HepG2 (cell line): ENCODE results near the gene ANKRD29. TPM values are rescaled to one million over a fixed set of nuclear protein-coding genes. Genes with fewer than 3 reads are reported as not detected.

ENCODE experiments used
- ATAC-seq: fragments of 200-7000 bp; cut with Tn5 transposase; 3 replicates; pipeline ENCODE4 v1.9.1; 2020; ENCODE audit warnings: mild to moderate bottlenecking, moderate library complexity
- BruUV-seq: library from RNA; stranded (reverse); fragments of 400-500 nt; replicated peaks from 2 replicates; lab custom pipeline; 2021; lab: Mats Ljungman, UMichigan
- CTCF ChIA-PET: fragments of 300-600 bp; formaldehyde crosslinking; extraction: SDS; loops from one replicate; lab custom pipeline; 2021; ENCODE audit warnings: low total read pairs, inconsistent platforms, low intra/inter-chr PET ratio; lab: Yijun Ruan, JAX
- POLR2A ChIA-PET: fragments of 350-600 bp; sonication (Branson Sonifier 250); formaldehyde crosslinking; loops from one replicate; lab custom pipeline; 2020; ENCODE audit warnings: antibody characterized with exemption, inconsistent platforms; lab: Yijun Ruan, JAX
- DNase-seq: peaks from one replicate; pipeline ENCODE4 v3.0.0-alpha.2; 2015; ENCODE audit warnings: low spot score
- FAIRE-seq: peaks from 3 replicates; lab custom pipeline; 2011; peaks lifted over from hg19 to GRCh38; lab: Jason Lieb, UNC
- H2AFZ ChIP-seq: one replicate; pipeline ENCODE4 v1.6.1; 2011; ENCODE audit warnings: low read length, inconsistent platforms
- H3K27ac ChIP-seq: fragments of 300-600 bp; 3 replicates; pipeline ENCODE4 v1.8.0; 2011; ENCODE audit warnings: mixed run types, mild to moderate bottlenecking, mixed read lengths, low read length, inconsistent platforms; ENCODE audit not compliant: insufficient read depth; ENCODE audit errors: extremely low read length
- H3K27me3 ChIP-seq, 2 experiments: fragments of 200-600 bp in 1 of 2; 2 replicates in 1 of 2; 3 replicates in 1 of 2; pipeline versions ENCODE4 v1.6.0 to v1.8.0; 2011; ENCODE audit warnings: low read length in 2 of 2, mild to moderate bottlenecking in 2 of 2, moderate library complexity in 2 of 2, inconsistent platforms in 1 of 2; ENCODE audit not compliant: insufficient read depth in 2 of 2, control insufficient read depth in 1 of 2
- H3K36me3 ChIP-seq, 2 experiments: fragments of 200-600 bp in 1 of 2; replicated peaks in 1 of 2; 2 replicates in 1 of 2; 3 replicates in 1 of 2; pipeline versions ENCODE4 v1.5.1 to v1.8.0; 2011; ENCODE audit warnings: low read length in 2 of 2, inconsistent platforms in 1 of 2; ENCODE audit not compliant: insufficient read depth in 2 of 2, control insufficient read depth in 1 of 2
- H3K4me1 ChIP-seq: 2 replicates; pipeline ENCODE4 v1.5.1; 2012; ENCODE audit warnings: low read length, inconsistent platforms; ENCODE audit not compliant: insufficient read depth
- H3K4me2 ChIP-seq: 2 replicates; pipeline ENCODE4 v1.6.0; 2011; ENCODE audit warnings: low read depth, low read length, inconsistent platforms
- H3K4me3 ChIP-seq, 3 experiments: fragments of 200-600 bp in 1 of 3; sonication (generic), shearing (Covaris generic) in 1 of 3; replicated peaks in 1 of 3; 2 replicates each; pipeline ENCODE4 v1.5.1; 2011 to 2016; ENCODE audit warnings: low read length in 3 of 3, inconsistent platforms in 2 of 3, low read depth in 2 of 3, mild to moderate bottlenecking in 2 of 3, control low read depth in 1 of 3, mixed read lengths in 1 of 3; ENCODE audit not compliant: insufficient read depth in 1 of 3
- H3K79me2 ChIP-seq: one replicate; pipeline ENCODE4 v1.6.1; 2011; ENCODE audit warnings: low read length, inconsistent platforms; ENCODE audit not compliant: insufficient read depth
- H3K9ac ChIP-seq: 2 replicates; pipeline ENCODE4 v1.6.0; 2011; ENCODE audit warnings: mild to moderate bottlenecking, low read depth, low read length, inconsistent platforms; ENCODE audit not compliant: insufficient read depth
- H3K9me3 ChIP-seq: 2 replicates; pipeline ENCODE4 v1.5.1; 2012; ENCODE audit warnings: mild to moderate bottlenecking, low read length
- H4K20me1 ChIP-seq: 2 replicates; pipeline ENCODE4 v1.6.0; 2011; ENCODE audit warnings: inconsistent platforms, mild to moderate bottlenecking, low read length, moderate library complexity; ENCODE audit not compliant: insufficient read depth
- ATF7 ChIP-seq, 2 experiments: fragments of 450-650 bp in 1 of 2; sonication (generic) in 1 of 2; formaldehyde crosslinking in 1 of 2; IDR thresholded peaks; 2 replicates each; pipeline versions ENCODE4 v1.4.0 to v1.6.1; 2016 to 2020; ENCODE audit warnings: antibody characterized with exemption in 1 of 2, mild to moderate bottlenecking in 1 of 2, missing genetic modification reagents in 1 of 2
- BCL6 ChIP-seq: IDR thresholded peaks from 2 replicates; pipeline ENCODE4 v1.6.1; 2016; ENCODE audit warnings: missing genetic modification reagents, missing compliant biosample characterization
- CBX1 ChIP-seq: IDR thresholded peaks from one replicate; pipeline ENCODE4 v1.6.1; 2016; ENCODE audit warnings: antibody characterized with exemption, low read depth
- HOXA5 ChIP-seq: sonication (generic); formaldehyde crosslinking; IDR thresholded peaks from 2 replicates; pipeline ENCODE4 v1.4.0; 2020; ENCODE audit warnings: missing genetic modification reagents
- PAWR ChIP-seq: sonication (generic); formaldehyde crosslinking; IDR thresholded peaks from 2 replicates; pipeline ENCODE4 v1.4.0; 2020; ENCODE audit warnings: missing genetic modification reagents, mild to moderate bottlenecking, borderline replicate concordance
- POLR2AphosphoS5 ChIP-seq: IDR thresholded peaks from 2 replicates; pipeline ENCODE4 v1.6.1; 2012; ENCODE audit warnings: low read depth, low read length
- SKI ChIP-seq: fragments of 450-650 bp; IDR thresholded peaks from one replicate; pipeline ENCODE4 v1.6.1; 2018; ENCODE audit warnings: mild to moderate bottlenecking; ENCODE audit not compliant: partially characterized antibody
- TARDBP ChIP-seq: sonication (generic); formaldehyde crosslinking; IDR thresholded peaks from 2 replicates; pipeline ENCODE4 v1.8.0; 2022; ENCODE audit warnings: mild to moderate bottlenecking, missing genetic modification reagents
- THAP11 ChIP-seq: IDR thresholded peaks from 2 replicates; pipeline ENCODE4 v1.6.1; 2016; ENCODE audit warnings: missing biosample characterization, missing genetic modification reagents
- ZNF746 ChIP-seq: sonication (generic); formaldehyde crosslinking; IDR thresholded peaks from 2 replicates; pipeline ENCODE4 v1.8.0; 2022; ENCODE audit warnings: mild to moderate bottlenecking, missing genetic modification reagents
- WGBS: methylation state at CpG from one replicate; pipeline ENCODE4 v1.1.6; 2017; ENCODE audit warnings: low lambda C conversion rate; 5-methylcytosine and 5-hydroxymethylcytosine counted together
- in situ Hi-C: cut with HindIII; loops from 2 replicates; pipeline ENCODE4 v1.10.0; 2017; ENCODE audit warnings: low pct_unique_long_range_greater_than_20kb; ENCODE audit not compliant: extremely low pct_ligation_motif_present
- intact Hi-C: fragments of 100-400 bp; cut with micrococcal nuclease; formaldehyde crosslinking; loops from one replicate; pipeline ENCODE4 v1.10.0; 2022; ENCODE audit not compliant: unreplicated experiment
- polyA plus RNA-seq, 8 experiments: library from polyadenylated mRNA; depleted of rRNA in 3 of 8; stranded (reverse) in 7 of 8; unstranded in 1 of 8; fragments of >200 nt; fragmentation: Illumina TruSeq in 4 of 8; extraction: Trizol in 4 of 8; gene quantifications; 2 replicates each; pipeline versions ENCODE4 v1.2.1 to v1.2.3, GENCODE V29; 2011 to 2016; ENCODE audit warnings: low read depth in 4 of 8, missing spikeins in 1 of 8, mixed read lengths in 1 of 8; ENCODE audit not compliant: insufficient read depth in 1 of 8
- total RNA-seq, 5 experiments: library from RNA; depleted of rRNA; stranded (reverse); fragments of >200 nt; fragmentation: Illumina TruSeq; extraction: Trizol; gene quantifications; 2 replicates each; pipeline ENCODE4 v1.2.3, GENCODE V29; 2016; ENCODE audit warnings: low read depth in 1 of 5
- TF ChIP-seq, protein P1 (sequence below): IDR thresholded peaks from 2 replicates; pipeline ENCODE4 v1.6.1; 2012; ENCODE audit warnings: inconsistent platforms
- TF ChIP-seq, protein P2 (sequence below): sonication (generic); formaldehyde crosslinking; IDR thresholded peaks from 2 replicates; pipeline ENCODE4 v1.5.1; 2020; ENCODE audit warnings: mild to moderate bottlenecking, missing genetic modification reagents, moderate library complexity
- TF ChIP-seq, protein P3 (sequence below): IDR thresholded peaks from 2 replicates; pipeline ENCODE4 v1.4.0; 2020; ENCODE audit warnings: mild to moderate bottlenecking, missing genetic modification reagents
- TF ChIP-seq, protein P4 (sequence below): fragments of 450-650 bp; IDR thresholded peaks from 2 replicates; pipeline ENCODE4 v1.6.1; 2017

The ANKRD29 gene
- total and polyA plus RNA-seq, 2 of the 13 experiments (the other 11 are each of a cell fraction or from before 2014, with no cell fraction given) = not detected

DNA sequence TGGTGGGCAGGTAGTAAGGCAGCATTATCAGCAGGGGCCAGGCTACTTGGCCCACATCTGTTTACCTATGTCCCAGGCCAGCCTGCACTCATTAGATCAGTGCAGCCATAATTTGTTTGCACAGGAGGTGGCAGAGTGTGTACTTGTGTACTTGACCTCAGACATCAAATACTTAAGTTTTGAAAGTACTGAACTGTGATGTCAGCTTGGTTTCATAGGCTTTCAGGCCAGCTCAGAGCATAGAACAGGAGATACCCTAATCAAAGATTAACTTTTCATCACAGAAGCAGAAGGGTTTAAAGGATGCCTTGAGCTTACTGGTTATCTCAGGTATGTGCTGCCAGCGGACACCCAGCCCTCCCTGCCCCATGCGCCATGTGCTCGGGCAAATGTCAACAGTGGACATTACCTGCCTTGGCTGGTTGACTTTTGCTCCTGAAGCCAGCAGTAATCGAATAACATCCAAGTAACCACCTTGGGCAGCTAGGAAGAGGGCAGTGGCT lies 33.2 kb downstream of the ANKRD29 start:
- Histone ChIP-seq H3K27me3 (peaks cover 0 to 4% of the 10 kb centered on the region in 2 experiments; a peak in 2 of 5 replicates), H3K9me3 (no peaks in the 10 kb centered on the region), H3K4me2 (peak overlapping the region; percentile 25; the same call in 1 of the 2 replicates), H3K79me2 (no peaks in the 10 kb centered on the region), H3K9ac (no peak overlapping the region), H3K4me1 (peaks cover 36% of the 10 kb centered on the region), H3K36me3 (no peaks in the 10 kb centered on the region), H2AFZ (no peak overlapping the region), H4K20me1 (no peaks in the 10 kb centered on the region), H3K4me3 (no peak overlapping the region), H3K27ac (no peak overlapping the region)
- ChIA-PET CTCF (interaction anchor here (0.8 kb wide), 1 partner anchor 10 kb away, joined by 3 read pairs; no protein-coding TSS in a partner anchor), POLR2A (interaction anchor here (1.0 kb wide), 1 partner anchor 44 kb away, joined by 3 read pairs; the partner anchor contains the start of gene NPC1)
- FAIRE-seq = peak; percentile 88
- intact Hi-C loops = loop anchor here (5.0 to 10.0 kb wide), 3 partner anchors 145 to 488 kb away; no protein-coding TSS in a partner anchor
- in situ Hi-C loops = no loop called here
- 0% methylated on average over 3 of the region's 4 CpGs for whole genome bisulfite sequencing
- DNase-seq = peak; percentile 92
- BruUV-seq = no TSS peak
- peak; percentile 95 for ATAC-seq
- TF ChIP-seq, protein P1, sequence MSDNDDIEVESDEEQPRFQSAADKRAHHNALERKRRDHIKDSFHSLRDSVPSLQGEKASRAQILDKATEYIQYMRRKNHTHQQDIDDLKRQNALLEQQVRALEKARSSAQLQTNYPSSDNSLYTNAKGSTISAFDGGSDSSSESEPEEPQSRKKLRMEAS = peak; percentile 86
- peak; percentile 95 for TF ChIP-seq SKI
- TF ChIP-seq THAP11 (CRISPR knock-in tag) = peak; percentile 39; the same call in 1 of the 2 replicates
- TF ChIP-seq, protein P2, sequence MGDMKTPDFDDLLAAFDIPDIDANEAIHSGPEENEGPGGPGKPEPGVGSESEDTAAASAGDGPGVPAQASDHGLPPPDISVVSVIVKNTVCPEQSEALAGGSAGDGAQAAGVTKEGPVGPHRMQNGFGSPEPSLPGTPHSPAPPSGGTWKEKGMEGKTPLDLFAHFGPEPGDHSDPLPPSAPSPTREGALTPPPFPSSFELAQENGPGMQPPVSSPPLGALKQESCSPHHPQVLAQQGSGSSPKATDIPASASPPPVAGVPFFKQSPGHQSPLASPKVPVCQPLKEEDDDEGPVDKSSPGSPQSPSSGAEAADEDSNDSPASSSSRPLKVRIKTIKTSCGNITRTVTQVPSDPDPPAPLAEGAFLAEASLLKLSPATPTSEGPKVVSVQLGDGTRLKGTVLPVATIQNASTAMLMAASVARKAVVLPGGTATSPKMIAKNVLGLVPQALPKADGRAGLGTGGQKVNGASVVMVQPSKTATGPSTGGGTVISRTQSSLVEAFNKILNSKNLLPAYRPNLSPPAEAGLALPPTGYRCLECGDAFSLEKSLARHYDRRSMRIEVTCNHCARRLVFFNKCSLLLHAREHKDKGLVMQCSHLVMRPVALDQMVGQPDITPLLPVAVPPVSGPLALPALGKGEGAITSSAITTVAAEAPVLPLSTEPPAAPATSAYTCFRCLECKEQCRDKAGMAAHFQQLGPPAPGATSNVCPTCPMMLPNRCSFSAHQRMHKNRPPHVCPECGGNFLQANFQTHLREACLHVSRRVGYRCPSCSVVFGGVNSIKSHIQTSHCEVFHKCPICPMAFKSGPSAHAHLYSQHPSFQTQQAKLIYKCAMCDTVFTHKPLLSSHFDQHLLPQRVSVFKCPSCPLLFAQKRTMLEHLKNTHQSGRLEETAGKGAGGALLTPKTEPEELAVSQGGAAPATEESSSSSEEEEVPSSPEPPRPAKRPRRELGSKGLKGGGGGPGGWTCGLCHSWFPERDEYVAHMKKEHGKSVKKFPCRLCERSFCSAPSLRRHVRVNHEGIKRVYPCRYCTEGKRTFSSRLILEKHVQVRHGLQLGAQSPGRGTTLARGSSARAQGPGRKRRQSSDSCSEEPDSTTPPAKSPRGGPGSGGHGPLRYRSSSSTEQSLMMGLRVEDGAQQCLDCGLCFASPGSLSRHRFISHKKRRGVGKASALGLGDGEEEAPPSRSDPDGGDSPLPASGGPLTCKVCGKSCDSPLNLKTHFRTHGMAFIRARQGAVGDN = peak; percentile 31; the same call in 1 of the 2 replicates
- TF ChIP-seq CBX1 = no peak
- TF ChIP-seq TARDBP (CRISPR knock-in tag) = 0 out of 2 replicates have a peak, but pooled peaks have one; percentile 33
- TF ChIP-seq PAWR (CRISPR knock-in tag) = no peak
- TF ChIP-seq, protein P3, sequence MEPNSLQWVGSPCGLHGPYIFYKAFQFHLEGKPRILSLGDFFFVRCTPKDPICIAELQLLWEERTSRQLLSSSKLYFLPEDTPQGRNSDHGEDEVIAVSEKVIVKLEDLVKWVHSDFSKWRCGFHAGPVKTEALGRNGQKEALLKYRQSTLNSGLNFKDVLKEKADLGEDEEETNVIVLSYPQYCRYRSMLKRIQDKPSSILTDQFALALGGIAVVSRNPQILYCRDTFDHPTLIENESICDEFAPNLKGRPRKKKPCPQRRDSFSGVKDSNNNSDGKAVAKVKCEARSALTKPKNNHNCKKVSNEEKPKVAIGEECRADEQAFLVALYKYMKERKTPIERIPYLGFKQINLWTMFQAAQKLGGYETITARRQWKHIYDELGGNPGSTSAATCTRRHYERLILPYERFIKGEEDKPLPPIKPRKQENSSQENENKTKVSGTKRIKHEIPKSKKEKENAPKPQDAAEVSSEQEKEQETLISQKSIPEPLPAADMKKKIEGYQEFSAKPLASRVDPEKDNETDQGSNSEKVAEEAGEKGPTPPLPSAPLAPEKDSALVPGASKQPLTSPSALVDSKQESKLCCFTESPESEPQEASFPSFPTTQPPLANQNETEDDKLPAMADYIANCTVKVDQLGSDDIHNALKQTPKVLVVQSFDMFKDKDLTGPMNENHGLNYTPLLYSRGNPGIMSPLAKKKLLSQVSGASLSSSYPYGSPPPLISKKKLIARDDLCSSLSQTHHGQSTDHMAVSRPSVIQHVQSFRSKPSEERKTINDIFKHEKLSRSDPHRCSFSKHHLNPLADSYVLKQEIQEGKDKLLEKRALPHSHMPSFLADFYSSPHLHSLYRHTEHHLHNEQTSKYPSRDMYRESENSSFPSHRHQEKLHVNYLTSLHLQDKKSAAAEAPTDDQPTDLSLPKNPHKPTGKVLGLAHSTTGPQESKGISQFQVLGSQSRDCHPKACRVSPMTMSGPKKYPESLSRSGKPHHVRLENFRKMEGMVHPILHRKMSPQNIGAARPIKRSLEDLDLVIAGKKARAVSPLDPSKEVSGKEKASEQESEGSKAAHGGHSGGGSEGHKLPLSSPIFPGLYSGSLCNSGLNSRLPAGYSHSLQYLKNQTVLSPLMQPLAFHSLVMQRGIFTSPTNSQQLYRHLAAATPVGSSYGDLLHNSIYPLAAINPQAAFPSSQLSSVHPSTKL = peak; percentile 91
- 0 out of 2 replicates have a peak, but pooled peaks have one; percentile 18 for TF ChIP-seq HOXA5
- TF ChIP-seq ATF7 (IDR thresholded peaks at IDR 0.05) = no peak
- TF ChIP-seq ATF7 (CRISPR knock-in tag; IDR thresholded peaks at IDR 0.05) = 0 out of 2 replicates have a peak, but pooled peaks have one; percentile 38
- no peak for TF ChIP-seq POLR2AphosphoS5
- peak; percentile 90 for TF ChIP-seq BCL6 (CRISPR knock-in tag)
- TF ChIP-seq, protein P4, sequence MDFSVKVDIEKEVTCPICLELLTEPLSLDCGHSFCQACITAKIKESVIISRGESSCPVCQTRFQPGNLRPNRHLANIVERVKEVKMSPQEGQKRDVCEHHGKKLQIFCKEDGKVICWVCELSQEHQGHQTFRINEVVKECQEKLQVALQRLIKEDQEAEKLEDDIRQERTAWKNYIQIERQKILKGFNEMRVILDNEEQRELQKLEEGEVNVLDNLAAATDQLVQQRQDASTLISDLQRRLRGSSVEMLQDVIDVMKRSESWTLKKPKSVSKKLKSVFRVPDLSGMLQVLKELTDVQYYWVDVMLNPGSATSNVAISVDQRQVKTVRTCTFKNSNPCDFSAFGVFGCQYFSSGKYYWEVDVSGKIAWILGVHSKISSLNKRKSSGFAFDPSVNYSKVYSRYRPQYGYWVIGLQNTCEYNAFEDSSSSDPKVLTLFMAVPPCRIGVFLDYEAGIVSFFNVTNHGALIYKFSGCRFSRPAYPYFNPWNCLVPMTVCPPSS = no peak
- peak; percentile 41; the same call in 1 of the 2 replicates for TF ChIP-seq ZNF746 (CRISPR knock-in tag)
